Panc1 (cell line): ENCODE results near the gene NDRG3. TPM values are rescaled to one million over a fixed set of nuclear protein-coding genes. Genes with fewer than 3 reads are reported as not detected.
A peak's percentile ranks its signal among the peaks of the same experiment; 100 is the strongest.

ENCODE experiments used
- ATAC-seq: fragments of 200-7000 bp; cut with Tn5 transposase; 2 replicates; pipeline ENCODE4 v1.9.1; 2020; ENCODE audit warnings: mild to moderate bottlenecking, moderate library complexity
- BruUV-seq: library from RNA; stranded (reverse); fragments of 400-500 nt; replicated peaks from 2 replicates; lab custom pipeline; 2021; lab: Mats Ljungman, UMichigan
- CTCF ChIA-PET: fragments of 300-600 bp; sonication (Branson Sonifier 250); formaldehyde crosslinking; loops from one replicate; lab custom pipeline; 2022; ENCODE audit warnings: antibody characterized with exemption; lab: Charles Lee
- POLR2A ChIA-PET: fragments of 300-600 bp; sonication (Branson Sonifier 250); formaldehyde crosslinking; loops from one replicate; lab custom pipeline; 2022; ENCODE audit warnings: antibody characterized with exemption; lab: Charles Lee
- DNase-seq: peaks from one replicate; pipeline ENCODE4 v3.0.0-alpha.2; 2010; ENCODE audit warnings: low read depth, low spot score
- H3K27ac ChIP-seq: 2 replicates; pipeline ENCODE4 v1.5.1; 2011; ENCODE audit warnings: mild to moderate bottlenecking, low read length, inconsistent platforms
- H3K27me3 ChIP-seq: fragments of 200-500 bp; sonication (Bioruptor generic); 2 replicates; pipeline ENCODE4 v1.6.0; 2014; ENCODE audit warnings: low read length, inconsistent platforms; ENCODE audit not compliant: control insufficient read depth, insufficient read depth
- H3K36me3 ChIP-seq: fragments of 200-500 bp; sonication (Bioruptor generic); 2 replicates; pipeline ENCODE4 v1.5.1; 2014; ENCODE audit warnings: inconsistent platforms, mild to moderate bottlenecking, low read length, moderate library complexity; ENCODE audit not compliant: control insufficient read depth, insufficient read depth
- H3K4me1 ChIP-seq: 2 replicates; pipeline ENCODE4 v1.5.1; 2011; ENCODE audit warnings: inconsistent platforms, mild to moderate bottlenecking, low read length, moderate library complexity; ENCODE audit not compliant: control insufficient read depth, insufficient read depth
- H3K4me3 ChIP-seq, 2 experiments: 2 replicates each; pipeline ENCODE4 v1.5.1; 2011 to 2012; ENCODE audit warnings: low read depth in 2 of 2, low read length in 2 of 2, mild to moderate bottlenecking in 2 of 2, inconsistent platforms in 1 of 2, moderate library complexity in 1 of 2
- H3K9me3 ChIP-seq: fragments of 200-500 bp; sonication (Bioruptor generic); 2 replicates; pipeline ENCODE4 v1.5.1; 2014; ENCODE audit warnings: low read depth, mild to moderate bottlenecking, inconsistent platforms, low read length, moderate library complexity; ENCODE audit not compliant: control insufficient read depth, insufficient read depth
- POLR2AphosphoS5 ChIP-seq: IDR thresholded peaks from 2 replicates; pipeline ENCODE4 v1.6.1; 2012; ENCODE audit warnings: mild to moderate bottlenecking, low read depth, low read length, moderate library complexity
- SIN3A ChIP-seq: IDR thresholded peaks from 2 replicates; pipeline ENCODE4 v1.6.1; 2012; ENCODE audit warnings: low read depth, mild to moderate bottlenecking, low read length, moderate library complexity, borderline replicate concordance; ENCODE audit not compliant: insufficient read depth
- TCF7L2 ChIP-seq: IDR thresholded peaks from 2 replicates; pipeline ENCODE4 v1.6.1; 2011; ENCODE audit warnings: mild to moderate bottlenecking, low read depth, low read length, inconsistent platforms
- in situ Hi-C: cut with HindIII; loops from 2 replicates; pipeline ENCODE4 v1.10.0; 2016; ENCODE audit warnings: low sequenced_read_pairs, low pct_unique_long_range_greater_than_20kb
- intact Hi-C: fragments of 100-400 bp; cut with micrococcal nuclease; formaldehyde crosslinking; loops from one replicate; pipeline ENCODE4 v1.10.0; 2022; ENCODE audit not compliant: unreplicated experiment
- total RNA-seq: library from RNA; stranded (reverse); gene quantifications from one replicate; pipeline ENCODE4 v1.2.1, GENCODE V29; 2021; ENCODE audit not compliant: unreplicated experiment
- TF ChIP-seq, protein P1 (sequence below): fragments of 450-650 bp; IDR thresholded peaks from 2 replicates; pipeline ENCODE4 v1.5.1; 2017; ENCODE audit warnings: mild to moderate bottlenecking
- TF ChIP-seq, protein P2 (sequence below), 2 experiments: IDR thresholded peaks; 2 replicates each; pipeline ENCODE4 v1.6.1; 2011 to 2012; ENCODE audit warnings: low read depth in 2 of 2, control low read depth in 1 of 2, low read length in 1 of 2, mild to moderate bottlenecking in 1 of 2, moderate library complexity in 1 of 2; ENCODE audit not compliant: insufficient read depth in 1 of 2

NDRG3 gene
- total RNA-seq, 1 experiment from 2014 or later = 36.0 TPM

DNA sequence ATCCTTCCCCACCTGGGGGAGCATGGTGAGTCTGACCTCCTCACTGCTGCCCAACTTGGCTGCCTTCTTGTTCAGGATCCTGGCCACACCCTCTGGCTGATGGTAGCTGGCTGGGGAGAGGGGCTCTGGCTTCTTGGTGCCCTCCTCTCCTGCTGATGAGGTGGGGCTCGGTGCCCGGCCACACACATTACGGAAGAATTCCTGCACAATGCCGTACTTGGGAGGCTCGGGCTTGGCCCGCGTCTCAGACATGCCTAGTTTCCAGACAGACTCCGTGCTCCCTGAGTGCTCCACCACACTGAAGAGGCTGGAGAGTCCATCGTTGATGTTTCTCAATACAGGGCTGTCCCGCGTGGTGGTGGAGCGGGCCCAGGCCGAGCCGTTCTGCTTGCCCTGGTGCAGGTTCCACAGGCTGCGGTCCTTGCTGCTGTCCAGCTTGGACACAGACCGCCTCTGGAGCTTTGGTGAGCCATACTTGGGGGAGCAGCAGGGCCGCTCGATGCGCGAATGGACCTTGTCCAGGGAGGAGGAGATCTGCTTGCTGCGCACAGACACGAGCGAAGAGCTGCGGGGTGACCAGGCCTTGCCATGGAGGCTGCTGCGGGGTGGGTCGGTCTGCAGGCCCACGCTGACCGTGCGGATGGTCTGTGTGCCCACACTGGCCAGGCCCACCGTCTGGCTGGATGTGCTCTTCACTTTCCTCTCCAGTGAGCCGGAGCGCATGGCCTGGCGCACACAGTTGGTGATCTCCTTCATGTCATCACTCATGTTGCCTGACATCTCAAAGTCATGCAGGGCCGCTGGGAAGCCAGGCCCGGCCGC lies 47.6 kb upstream of the NDRG3 start:
- BruUV-seq = no TSS peak
- CTCF ChIA-PET = no interaction called here
- ATAC-seq (no peak), DNase-seq (no peak)
- H3K4me1 ChIP-seq = no peaks in the 10 kb centered on the region
- H3K9me3 ChIP-seq = no peaks in the 10 kb centered on the region
- peaks cover 17% of the 10 kb centered on the region for H3K36me3 ChIP-seq
- TF ChIP-seq SIN3A (no peak), POLR2AphosphoS5 (no peak), TCF7L2 (no peak)
- TF ChIP-seq, protein P1, sequence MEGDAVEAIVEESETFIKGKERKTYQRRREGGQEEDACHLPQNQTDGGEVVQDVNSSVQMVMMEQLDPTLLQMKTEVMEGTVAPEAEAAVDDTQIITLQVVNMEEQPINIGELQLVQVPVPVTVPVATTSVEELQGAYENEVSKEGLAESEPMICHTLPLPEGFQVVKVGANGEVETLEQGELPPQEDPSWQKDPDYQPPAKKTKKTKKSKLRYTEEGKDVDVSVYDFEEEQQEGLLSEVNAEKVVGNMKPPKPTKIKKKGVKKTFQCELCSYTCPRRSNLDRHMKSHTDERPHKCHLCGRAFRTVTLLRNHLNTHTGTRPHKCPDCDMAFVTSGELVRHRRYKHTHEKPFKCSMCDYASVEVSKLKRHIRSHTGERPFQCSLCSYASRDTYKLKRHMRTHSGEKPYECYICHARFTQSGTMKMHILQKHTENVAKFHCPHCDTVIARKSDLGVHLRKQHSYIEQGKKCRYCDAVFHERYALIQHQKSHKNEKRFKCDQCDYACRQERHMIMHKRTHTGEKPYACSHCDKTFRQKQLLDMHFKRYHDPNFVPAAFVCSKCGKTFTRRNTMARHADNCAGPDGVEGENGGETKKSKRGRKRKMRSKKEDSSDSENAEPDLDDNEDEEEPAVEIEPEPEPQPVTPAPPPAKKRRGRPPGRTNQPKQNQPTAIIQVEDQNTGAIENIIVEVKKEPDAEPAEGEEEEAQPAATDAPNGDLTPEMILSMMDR = no peak
- TF ChIP-seq, protein P2, sequence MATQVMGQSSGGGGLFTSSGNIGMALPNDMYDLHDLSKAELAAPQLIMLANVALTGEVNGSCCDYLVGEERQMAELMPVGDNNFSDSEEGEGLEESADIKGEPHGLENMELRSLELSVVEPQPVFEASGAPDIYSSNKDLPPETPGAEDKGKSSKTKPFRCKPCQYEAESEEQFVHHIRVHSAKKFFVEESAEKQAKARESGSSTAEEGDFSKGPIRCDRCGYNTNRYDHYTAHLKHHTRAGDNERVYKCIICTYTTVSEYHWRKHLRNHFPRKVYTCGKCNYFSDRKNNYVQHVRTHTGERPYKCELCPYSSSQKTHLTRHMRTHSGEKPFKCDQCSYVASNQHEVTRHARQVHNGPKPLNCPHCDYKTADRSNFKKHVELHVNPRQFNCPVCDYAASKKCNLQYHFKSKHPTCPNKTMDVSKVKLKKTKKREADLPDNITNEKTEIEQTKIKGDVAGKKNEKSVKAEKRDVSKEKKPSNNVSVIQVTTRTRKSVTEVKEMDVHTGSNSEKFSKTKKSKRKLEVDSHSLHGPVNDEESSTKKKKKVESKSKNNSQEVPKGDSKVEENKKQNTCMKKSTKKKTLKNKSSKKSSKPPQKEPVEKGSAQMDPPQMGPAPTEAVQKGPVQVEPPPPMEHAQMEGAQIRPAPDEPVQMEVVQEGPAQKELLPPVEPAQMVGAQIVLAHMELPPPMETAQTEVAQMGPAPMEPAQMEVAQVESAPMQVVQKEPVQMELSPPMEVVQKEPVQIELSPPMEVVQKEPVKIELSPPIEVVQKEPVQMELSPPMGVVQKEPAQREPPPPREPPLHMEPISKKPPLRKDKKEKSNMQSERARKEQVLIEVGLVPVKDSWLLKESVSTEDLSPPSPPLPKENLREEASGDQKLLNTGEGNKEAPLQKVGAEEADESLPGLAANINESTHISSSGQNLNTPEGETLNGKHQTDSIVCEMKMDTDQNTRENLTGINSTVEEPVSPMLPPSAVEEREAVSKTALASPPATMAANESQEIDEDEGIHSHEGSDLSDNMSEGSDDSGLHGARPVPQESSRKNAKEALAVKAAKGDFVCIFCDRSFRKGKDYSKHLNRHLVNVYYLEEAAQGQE (IDR thresholded peaks at IDR 0.05; ENCODE audit: insufficient read depth in 1 of 2, low read depth in 2 of 2, low read length in 1 of 2) = no peak
- intact Hi-C loops = no loop called here
- in situ Hi-C loops = no loop called here
- POLR2A ChIA-PET = no interaction called here
- no peak overlapping the region for H3K4me3 ChIP-seq
- H3K27me3 ChIP-seq = no peaks in the 10 kb centered on the region
- H3K27ac ChIP-seq = no peak overlapping the region

DNA sequence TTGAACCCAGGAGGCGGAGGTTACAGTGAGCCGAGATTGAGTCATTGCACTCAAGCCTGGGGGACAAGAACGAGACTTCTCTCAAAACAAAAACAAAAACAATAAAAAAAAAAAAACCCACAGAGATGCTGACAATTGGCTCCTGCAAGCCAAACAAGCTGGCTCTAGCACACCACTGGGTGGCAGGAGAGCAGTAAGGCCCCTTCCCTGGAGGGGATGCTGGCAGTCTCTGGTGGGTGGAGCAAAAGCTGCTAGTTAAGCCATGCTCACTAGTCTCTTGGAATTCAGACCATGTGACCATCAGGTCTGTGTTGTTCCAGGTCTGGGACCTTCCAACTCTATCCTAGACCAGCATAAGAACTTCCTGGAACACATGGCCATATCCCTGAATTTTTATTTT lies 46.5 kb upstream of the NDRG3 start:
- ChIA-PET POLR2A (no interaction called here), CTCF (interaction anchor here (0.5 to 1.0 kb wide), 3 partner anchors 30 to 94 kb away, joined by 3 to 5 read pairs (median 3); no protein-coding TSS in a partner anchor)
- BruUV-seq = no TSS peak
- ATAC-seq (peak; percentile 82), DNase-seq (no peak)
- Histone ChIP-seq H3K9me3 (no peaks in the 10 kb centered on the region), H3K4me3 (no peak overlapping the region), H3K4me1 (no peaks in the 10 kb centered on the region), H3K27me3 (no peaks in the 10 kb centered on the region), H3K36me3 (peaks cover 13% of the 10 kb centered on the region), H3K27ac (no peak overlapping the region)
- intact Hi-C loops (no loop called here), in situ Hi-C loops (no loop called here)
- TF ChIP-seq, protein P1 = no peak
- TF ChIP-seq TCF7L2 (no peak), SIN3A (no peak), POLR2AphosphoS5 (no peak)
- TF ChIP-seq, protein P2 (IDR thresholded peaks at IDR 0.05; ENCODE audit: insufficient read depth in 1 of 2, low read depth in 2 of 2, low read length in 1 of 2) = no peak
